Medulla oblongata (tissue), 1 donor: ENCODE measurements around the gene GPR107.
A peak's percentile ranks its signal among the peaks of the same experiment; 100 is the strongest.

Source experiments
- DNase-seq: peaks from one replicate; pipeline ENCODE4 v3.0.0-alpha.2; 2015; ENCODE audit errors: extremely low spot score

Gene GPR107

DNA sequence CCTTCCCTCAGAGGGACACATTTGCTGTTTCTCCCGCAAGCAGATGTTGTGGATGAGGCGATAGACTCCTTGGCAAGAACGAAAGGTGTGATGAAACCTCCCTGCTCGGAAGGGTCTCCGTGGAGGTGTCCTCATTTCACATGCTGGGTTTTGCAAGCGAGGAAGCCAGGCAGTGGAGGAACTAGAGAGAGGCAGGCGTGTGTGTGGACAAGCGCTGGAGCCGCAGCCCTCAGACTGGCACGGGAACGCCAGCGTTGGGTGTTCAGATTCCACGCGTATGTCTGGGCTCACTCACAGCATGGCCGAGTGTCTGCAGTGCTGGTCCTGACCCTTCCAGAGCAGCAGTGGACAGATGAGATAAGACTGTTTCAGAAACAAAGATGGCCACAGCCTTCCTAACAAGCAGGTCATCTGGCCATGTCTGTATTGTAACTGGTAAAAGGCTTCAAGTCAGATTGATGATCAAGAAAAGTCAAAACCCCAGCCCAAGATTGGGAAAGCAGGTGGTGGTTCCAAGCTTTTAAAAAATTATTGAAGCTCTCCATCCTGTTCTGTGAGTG is 83.5 kb downstream of the GPR107 start:
- DNase-seq: no peak

DNA sequence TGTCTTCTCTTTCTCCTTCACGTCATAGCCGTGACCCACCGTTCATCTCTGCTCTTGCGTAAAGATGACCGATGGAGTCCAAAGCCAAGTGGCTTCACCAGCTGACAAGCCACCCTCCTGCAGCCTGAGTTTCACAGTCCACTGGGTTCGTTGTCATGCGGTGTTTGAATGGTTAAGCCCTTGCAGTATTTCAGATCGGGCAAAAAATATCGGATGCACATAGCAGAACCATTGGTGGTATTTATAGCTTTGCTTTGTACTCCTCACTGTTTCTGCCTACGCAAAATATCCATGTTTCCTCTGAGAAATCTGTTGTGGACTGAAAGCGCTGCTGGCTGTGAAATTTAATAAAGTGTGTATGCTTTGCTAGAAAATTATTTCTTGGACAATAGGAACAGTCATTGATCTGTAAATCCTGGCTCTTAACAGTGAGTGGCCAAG is 84.0 kb downstream of the GPR107 start:
- DNase-seq: no peak

DNA sequence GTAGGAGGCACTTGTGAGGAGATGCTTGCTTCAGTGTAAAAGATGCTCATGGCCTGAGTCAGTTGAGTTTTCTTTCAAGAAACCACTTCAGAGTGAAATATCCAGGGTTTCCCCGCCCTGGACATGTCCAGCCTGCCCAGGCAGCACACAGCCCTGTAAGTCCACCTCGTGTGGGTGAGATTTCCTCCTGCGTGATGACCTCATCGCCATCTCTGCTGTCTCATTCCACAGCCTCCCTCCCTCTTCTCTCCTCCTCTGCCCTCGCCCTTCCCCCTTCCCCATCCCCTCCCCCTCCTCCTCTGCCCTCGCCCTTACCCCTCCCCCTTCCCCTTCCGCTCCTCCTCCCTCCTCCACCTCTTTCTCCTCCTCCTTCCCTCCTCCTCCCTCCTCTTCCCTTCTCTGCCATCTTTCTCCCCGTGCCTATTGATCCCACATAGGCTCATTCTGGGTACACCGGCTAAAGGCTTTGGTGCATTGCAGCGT is 84.5 kb downstream of the GPR107 start:
- no peak for DNase-seq

DNA sequence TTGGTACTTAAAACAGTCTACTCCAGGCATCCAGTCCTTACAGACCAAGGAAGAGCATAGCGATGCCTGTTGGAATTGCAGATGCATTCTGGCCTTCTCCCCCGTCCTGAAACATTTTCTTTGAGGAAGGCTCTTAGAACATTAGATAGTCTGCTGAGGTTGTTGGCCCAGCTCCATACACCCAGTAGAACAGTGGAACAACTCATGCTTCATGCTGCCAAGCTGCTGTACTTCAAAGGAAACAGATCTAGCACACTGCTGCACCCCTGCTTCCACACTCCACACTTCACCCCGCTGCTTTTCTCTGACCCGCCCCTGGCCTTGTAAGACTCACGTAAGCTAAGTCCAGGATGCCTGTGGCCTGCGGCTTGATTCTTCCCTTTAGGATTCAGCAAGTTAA is 85.1 kb downstream of the GPR107 start:
- DNase-seq: peak; percentile 60

DNA sequence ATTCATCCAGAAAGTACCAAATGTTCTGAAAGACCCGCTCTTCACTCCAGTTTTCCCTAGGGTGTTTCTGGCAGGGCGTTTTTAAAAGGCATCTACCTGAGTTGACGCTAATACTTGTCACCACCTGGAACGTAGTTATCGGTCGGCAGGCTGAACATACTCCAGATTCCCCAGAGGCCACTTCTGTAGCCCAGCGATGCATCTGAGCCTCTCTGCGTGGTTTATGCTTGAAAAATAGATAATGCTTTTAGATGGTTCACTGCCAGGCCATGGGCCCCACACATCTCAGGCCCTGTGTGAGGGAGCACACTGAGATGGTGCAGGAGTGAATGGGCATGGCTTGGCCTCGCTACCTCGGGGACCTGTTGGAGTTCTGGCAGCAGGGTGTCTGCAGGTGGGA is 85.5 kb downstream of the GPR107 start:
- no peak for DNase-seq

DNA sequence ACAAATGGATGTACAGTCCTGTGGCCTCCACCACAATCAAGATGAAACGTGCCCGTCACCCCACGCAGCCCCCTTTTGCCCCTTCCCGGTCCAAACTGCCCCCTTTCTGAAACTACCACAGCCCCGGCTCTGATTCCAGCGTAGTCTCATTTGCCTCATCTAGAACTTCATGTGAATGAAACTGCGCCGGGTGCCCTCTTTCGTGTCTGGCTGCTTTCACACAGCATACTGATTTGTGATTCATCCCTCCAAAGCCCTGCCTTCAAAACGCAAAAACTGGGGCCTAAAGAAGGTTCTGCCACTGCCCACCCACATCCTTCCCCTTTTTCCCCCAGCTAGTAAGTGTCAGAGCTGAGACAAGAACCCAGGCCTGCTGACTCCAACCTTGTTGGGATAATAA is 87.0 kb downstream of the GPR107 start:
- no peak for DNase-seq

DNA sequence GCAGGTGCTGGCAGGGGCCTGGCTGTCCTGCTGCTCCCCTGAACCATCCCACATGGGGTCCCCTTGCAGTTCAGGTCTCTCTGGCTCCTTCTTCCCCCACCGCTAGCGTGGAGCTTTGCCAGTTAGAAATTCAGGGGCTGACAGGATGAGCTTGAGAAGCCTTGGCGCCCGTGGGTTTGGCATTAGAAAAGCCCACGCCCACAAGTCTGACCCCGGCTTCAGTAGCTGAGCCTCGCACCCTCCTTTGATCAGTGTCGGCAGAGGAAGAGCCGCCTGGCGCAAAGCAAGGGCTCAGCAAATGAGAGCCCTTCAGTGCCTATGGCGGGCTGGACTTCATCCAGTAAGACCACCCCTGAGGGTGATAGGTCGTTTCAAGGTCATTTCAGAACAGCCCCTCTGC is 88.3 kb downstream of the GPR107 start:
- DNase-seq: no peak

DNA sequence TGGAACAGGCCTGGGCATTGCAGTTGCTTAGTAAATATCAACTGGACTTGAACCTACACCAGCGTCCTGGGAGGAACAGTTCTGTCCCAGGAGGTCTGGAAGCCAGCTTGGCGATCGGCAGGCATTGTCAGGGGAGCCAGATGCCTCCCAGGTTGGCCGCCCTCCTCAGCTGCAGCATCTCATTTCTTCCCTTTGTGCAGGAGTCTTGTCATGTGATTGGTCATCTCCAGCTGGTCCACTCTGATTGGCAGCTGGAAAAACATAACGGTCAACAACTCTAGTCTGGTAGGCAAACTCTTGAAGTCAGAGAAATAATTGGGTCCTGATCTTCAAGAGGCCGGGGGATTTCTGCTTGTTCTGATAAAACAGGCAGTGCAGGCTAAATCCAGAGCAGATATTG is 88.9 kb downstream of the GPR107 start:
- no peak for DNase-seq

DNA sequence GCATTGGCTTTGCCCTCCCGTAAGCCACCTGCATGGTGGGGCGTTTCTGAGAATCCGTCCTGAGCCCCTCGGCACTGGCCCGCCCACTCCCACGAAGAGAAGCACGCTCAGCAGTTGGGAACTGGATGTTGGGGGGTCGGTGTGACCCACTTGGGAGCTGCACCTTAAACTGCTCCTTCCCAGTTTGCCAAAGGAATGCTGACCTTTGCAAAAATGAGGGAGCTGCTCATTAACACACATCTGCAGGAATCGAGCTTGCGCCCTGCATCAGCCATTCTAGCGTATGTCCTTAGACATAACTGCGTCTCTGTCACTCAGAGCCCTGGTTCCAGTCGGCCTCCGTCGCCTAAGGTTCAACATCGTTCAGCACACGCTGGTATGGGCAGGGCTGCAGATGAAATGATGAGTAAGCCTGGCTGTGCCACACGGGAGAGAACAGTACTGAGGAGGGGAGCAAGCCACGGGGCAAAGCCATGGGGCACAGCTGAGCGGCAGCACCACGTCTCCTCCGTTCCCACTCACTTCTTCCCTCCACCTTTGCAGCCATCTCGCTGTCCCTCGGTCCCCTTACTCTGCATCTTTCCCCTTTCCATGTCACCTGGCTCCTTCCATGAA is 89.7 kb downstream of the GPR107 start:
- no peak for DNase-seq

DNA sequence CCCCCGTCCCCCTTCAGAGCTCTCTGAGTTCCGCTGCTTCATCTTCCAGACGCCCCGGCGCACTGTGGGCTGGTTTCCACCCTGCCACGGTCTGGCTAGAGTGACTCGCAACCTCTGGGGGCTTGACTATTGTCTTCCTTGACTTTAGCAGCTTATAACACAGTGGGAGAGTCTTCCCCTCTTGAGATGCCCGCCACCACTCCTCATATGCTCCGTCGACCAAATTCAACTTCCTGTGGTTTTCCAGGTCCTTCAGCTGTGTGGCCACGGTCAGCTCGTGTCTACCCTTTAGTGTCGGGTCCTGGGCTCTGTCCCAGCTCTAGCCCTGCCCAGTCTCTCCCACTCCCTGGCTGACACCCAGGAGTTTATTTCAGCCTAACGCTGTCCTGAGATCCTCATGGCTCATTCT is 90.3 kb downstream of the GPR107 start:
- DNase-seq: peak; percentile 11

DNA sequence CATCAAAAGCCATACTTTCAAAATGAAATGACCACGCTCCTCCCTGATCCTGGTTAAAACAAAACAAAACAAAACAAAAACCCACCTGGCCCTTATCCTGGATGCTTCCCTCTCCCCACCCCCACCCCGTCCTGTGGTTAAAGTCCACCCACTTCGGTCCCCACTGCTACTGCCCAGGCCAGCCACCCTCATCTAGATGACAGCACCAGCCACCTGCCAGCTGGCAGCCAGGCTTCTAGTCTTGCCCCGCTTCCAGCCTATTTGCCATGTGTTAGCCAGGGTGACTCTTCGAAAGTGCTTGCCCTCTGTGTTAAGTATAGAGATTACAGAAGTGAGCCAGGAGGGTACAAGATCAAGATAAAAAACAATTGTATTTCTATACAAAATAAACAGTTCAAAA is 91.0 kb downstream of the GPR107 start:
- DNase-seq: no peak

DNA sequence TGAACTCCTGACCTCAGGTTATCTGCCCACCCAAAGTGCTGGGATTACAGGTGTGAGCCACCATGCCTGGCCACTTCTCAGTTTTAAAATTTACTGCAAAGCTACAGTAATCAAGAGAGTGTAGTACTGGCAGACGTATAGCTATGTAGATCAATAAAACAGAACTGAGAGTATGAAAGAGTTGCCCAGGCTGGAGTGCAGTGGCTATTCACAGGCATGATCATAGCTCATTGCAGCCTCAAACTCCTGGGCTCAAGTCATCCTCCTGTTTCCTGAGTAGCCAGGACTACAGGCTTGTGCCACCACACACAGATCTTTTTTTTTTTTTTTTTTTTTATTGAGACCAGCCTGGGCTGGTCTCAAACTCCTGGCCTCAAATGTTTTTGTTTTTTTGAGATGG is 92.0 kb downstream of the GPR107 start:
- no peak for DNase-seq

DNA sequence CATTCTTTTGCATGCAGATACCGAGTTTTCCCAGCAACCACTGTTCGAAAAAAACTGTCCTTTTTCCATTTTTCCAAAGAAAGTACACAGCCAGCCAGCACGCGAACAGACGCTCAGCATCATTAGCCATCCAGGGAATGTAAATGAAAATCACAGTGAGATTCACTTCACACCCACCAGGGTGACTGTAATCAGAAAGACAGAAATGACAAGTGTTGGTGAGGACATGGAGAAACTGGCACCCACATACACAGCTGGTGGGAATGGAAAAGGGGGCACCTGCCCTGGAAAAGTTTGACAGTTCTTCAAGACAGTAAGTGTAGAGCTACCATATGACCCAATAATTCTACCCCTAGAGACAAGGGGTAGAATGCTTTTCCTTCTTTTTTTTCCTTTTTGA is 93.5 kb downstream of the GPR107 start:
- no peak for DNase-seq

DNA sequence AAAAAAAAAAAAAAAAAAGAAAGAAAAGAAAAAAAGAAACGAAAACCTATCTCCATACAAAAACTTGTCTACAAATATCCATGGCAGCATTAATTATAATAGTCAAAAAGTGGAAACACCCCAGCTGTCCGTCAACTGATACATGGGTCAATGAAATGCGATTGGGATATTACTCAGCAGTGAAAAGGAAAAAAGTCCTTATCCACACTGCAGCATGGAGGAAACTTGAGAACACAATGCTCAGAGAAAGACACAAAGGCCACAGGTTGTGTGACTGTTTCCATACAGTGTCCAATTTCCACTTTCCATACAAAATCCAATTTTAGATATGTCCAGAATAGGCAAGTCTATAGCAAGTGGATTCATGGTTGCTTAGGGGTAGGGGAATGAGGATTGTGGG is 94.2 kb downstream of the GPR107 start:
- no peak for DNase-seq

DNA sequence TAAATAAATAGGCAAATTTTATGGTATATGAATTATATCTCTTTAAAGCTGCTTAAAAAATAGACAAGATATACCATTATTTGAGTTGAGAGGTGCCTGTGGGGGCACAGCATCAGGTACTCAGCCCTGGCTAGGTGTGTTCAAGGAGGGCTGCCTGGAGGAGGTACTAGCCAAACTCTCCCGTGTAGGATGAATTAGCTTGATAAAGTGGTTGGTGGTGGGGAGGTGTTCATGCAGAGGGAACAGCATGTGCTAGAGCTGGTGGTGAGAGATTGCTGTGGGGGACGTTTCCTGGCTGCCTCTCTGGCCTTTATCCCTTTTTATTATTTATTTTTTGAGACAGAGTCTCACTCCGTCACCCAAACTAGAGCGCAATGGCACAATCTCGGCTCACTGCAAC is 95.3 kb downstream of the GPR107 start:
- no peak for DNase-seq

DNA sequence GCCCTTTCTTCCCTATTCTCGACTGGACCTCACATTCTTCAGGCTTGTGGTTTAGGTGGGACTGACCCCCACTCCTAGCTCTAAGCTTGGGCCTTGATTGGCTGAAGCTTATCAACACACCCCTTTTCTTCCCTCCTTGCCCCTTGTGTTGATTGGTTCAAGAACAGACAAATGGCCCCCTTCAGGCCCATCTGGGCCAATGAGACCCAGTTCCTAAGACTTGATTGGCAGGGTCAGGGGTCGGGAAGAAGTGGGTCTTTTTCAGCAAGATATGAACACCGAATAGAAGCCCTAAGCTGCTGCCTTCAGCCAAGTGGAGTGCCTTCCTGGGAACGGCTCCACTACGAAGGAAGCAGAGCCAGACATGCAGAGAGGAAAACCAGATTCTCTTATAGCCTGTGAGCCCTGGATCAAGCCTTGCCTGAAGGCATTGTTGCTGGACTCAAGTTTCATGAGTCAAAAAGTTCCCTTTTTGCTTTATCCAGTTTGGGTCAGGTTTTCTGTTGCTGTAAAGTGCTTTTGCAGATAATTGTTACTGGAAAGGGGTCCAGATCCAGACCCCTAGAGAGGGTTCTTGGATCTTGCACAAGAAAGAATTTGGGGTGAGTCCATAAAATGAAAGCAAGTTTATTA is 96.1 kb downstream of the GPR107 start:
- no peak for DNase-seq

DNA sequence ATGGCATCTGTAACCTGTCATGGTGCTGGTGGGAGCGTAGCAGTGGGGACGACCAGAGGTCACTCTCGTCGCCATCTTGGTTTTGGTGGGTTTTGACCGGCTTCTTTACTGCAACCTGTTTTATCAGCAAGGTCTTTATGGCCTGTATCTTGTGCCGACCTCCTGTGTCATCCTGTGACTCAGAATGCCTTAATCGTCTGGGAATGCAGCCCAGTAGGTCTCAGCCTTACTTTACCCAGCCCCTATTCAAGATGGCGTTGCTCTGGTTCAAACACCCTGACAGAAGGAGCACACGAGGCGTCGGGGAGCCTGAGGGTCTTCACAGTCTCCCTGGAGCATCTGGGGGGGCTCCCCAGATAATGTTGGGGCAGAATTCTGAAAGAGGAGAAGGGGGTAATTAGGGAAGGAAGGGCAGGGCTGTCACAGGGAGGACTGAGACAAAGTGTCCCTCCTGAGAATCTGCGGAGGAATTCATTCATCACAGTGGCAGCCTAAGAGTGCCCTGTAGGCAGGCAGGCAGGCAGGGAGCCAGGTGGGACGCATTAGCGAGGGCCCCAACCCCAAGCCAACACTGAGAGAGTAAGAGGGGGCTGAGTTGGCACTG is 97.2 kb downstream of the GPR107 start:
- no peak for DNase-seq

DNA sequence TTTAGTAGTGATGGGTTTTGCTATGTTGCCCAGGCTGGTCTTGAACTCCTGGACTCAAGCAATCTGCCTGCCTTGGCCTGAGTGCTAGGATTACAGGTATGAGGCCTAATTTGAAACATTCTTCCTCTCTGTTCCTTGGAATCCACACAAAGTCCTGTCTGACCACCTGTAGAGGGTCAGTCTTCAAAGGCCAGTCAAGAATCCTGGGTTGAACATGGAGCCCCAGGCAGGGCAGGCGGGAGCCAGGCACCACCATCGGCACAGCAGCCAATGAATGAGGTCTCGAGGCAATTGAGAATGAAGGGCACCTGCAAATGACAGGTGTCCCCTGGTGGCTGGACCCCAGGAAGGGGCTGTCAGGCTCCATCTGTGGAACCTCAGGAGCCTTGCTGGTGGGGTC is 101.1 kb downstream of the GPR107 start:
- no peak for DNase-seq

DNA sequence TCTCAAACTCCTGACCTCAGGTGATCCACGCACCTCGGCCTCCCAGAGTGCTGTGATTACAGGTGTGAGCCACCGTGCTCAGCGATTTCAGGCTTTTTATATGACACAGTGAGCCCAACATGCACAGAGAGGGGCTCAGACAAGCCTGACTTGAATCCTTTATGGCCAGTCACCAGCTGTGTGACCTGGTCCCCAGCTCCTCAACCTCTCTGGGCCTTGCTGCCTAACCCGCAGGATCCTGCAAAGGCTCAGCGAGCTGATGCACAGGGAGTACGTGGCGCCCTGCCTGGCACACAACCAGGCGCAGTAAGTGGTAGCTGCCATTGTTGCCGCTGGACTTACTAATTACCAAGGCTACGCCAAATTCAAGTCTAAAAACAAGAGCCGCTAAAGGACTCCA is 101.9 kb downstream of the GPR107 start:
- no peak for DNase-seq

DNA sequence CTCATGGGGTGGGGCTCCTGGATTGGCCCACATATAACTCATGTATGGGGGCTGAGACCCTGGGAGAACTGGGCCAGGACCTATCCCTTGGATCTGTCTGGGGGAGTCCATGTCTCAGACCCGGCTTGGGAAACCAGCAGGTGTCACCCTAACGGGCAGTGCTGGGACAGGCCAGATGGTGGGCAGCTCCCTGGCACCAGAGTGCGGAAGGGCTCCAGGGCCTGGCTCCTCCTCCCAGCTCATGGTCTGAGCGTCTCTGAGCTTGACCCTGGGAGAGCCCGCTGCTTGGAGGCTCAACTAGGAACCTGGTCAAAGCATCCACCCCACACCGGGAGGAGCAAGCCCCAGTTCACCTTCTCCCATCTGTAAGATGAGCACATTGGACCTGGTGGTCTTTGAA is 103.0 kb downstream of the GPR107 start:
- peak; percentile 30 for DNase-seq

DNA sequence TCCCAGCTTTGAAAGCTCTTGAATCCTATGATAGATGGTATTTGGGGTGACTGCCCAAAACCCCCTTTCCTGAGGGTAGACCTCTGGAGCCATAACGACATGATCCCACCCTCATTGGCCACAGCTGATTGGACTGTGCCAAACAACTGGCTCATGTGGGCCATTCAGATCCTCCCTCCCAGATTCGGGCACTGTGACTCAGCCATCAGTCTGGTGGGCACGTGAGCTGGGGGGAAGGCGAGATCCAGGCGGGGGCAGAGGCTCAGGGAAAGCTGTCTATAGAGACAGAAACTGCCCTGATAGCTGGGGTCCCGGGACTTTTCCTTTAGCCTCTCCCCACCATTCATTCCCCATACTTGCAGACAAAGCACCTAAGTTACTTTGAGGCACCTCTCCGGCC is 103.4 kb downstream of the GPR107 start:
- no peak for DNase-seq

DNA sequence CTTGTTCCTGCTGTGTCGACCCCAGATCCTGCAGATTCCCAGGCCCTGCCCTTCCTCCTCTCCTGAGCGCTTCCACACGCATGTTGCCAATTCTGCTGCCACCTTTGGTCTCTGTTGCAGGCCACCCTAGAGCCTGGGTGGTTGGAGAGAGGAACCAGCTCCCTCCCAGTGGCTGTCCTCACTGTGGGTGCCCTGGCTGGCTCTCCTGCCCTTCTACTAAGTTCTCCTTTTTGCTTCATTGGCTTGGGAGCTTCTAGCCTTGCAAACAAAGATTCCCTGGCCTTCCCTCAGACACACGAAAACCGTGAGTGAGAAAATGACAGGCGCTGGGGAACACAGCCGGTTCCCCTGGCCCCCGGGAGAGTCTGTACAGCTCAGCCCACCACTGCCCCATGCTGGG is 104.3 kb downstream of the GPR107 start:
- no peak for DNase-seq

DNA sequence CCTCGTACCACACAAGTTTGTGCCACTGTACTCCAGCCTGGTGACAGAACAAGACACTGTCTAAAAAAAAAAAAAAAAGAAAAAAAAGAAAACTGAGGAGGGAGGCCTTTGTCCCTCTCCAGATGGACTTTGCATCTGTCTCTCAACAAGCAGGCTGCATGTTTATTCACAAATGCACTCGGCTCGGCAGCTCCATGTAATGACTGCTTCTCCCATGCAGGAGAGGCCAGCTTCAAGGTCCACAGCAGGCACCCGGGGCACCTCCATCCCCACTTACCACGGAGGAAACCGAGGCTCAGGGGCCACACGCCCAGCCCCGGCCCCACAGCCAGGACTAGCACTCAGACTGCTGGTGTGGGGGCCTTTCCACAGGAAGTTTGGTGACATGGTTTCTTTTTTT is 105.4 kb downstream of the GPR107 start:
- no peak for DNase-seq
